HepG2 (cell line): ENCODE measurements around the gene PEAK3. TPM values are rescaled to one million over a fixed set of nuclear protein-coding genes. Genes with fewer than 3 reads are reported as not detected.

Source experiments
- ATAC-seq: fragments of 200-7000 bp; cut with Tn5 transposase; 3 replicates; pipeline ENCODE4 v1.9.1; 2020; ENCODE audit warnings: mild to moderate bottlenecking, moderate library complexity
- BruUV-seq: library from RNA; stranded (reverse); fragments of 400-500 nt; replicated peaks from 2 replicates; lab custom pipeline; 2021; lab: Mats Ljungman, UMichigan
- CTCF ChIA-PET: fragments of 300-600 bp; formaldehyde crosslinking; extraction: SDS; loops from one replicate; lab custom pipeline; 2021; ENCODE audit warnings: low total read pairs, inconsistent platforms, low intra/inter-chr PET ratio; lab: Yijun Ruan, JAX
- POLR2A ChIA-PET: fragments of 350-600 bp; sonication (Branson Sonifier 250); formaldehyde crosslinking; loops from one replicate; lab custom pipeline; 2020; ENCODE audit warnings: antibody characterized with exemption, inconsistent platforms; lab: Yijun Ruan, JAX
- DNase-seq: peaks from one replicate; pipeline ENCODE4 v3.0.0-alpha.2; 2015; ENCODE audit warnings: low spot score
- FAIRE-seq: peaks from 3 replicates; lab custom pipeline; 2011; peaks lifted over from hg19 to GRCh38; lab: Jason Lieb, UNC
- H2AFZ ChIP-seq: one replicate; pipeline ENCODE4 v1.6.1; 2011; ENCODE audit warnings: low read length, inconsistent platforms
- H3K27ac ChIP-seq: fragments of 300-600 bp; 3 replicates; pipeline ENCODE4 v1.8.0; 2011; ENCODE audit warnings: mixed run types, mild to moderate bottlenecking, mixed read lengths, low read length, inconsistent platforms; ENCODE audit not compliant: insufficient read depth; ENCODE audit errors: extremely low read length
- H3K27me3 ChIP-seq, 2 experiments: fragments of 200-600 bp in 1 of 2; 2 replicates in 1 of 2; 3 replicates in 1 of 2; pipeline versions ENCODE4 v1.6.0 to v1.8.0; 2011; ENCODE audit warnings: low read length in 2 of 2, mild to moderate bottlenecking in 2 of 2, moderate library complexity in 2 of 2, inconsistent platforms in 1 of 2; ENCODE audit not compliant: insufficient read depth in 2 of 2, control insufficient read depth in 1 of 2
- H3K36me3 ChIP-seq, 2 experiments: fragments of 200-600 bp in 1 of 2; replicated peaks in 1 of 2; 2 replicates in 1 of 2; 3 replicates in 1 of 2; pipeline versions ENCODE4 v1.5.1 to v1.8.0; 2011; ENCODE audit warnings: low read length in 2 of 2, inconsistent platforms in 1 of 2; ENCODE audit not compliant: insufficient read depth in 2 of 2, control insufficient read depth in 1 of 2
- H3K4me1 ChIP-seq: 2 replicates; pipeline ENCODE4 v1.5.1; 2012; ENCODE audit warnings: low read length, inconsistent platforms; ENCODE audit not compliant: insufficient read depth
- H3K4me2 ChIP-seq: 2 replicates; pipeline ENCODE4 v1.6.0; 2011; ENCODE audit warnings: low read depth, low read length, inconsistent platforms
- H3K4me3 ChIP-seq, 3 experiments: fragments of 200-600 bp in 1 of 3; sonication (generic), shearing (Covaris generic) in 1 of 3; replicated peaks in 1 of 3; 2 replicates each; pipeline ENCODE4 v1.5.1; 2011 to 2016; ENCODE audit warnings: low read length in 3 of 3, inconsistent platforms in 2 of 3, low read depth in 2 of 3, mild to moderate bottlenecking in 2 of 3, control low read depth in 1 of 3, mixed read lengths in 1 of 3; ENCODE audit not compliant: insufficient read depth in 1 of 3
- H3K79me2 ChIP-seq: one replicate; pipeline ENCODE4 v1.6.1; 2011; ENCODE audit warnings: low read length, inconsistent platforms; ENCODE audit not compliant: insufficient read depth
- H3K9ac ChIP-seq: 2 replicates; pipeline ENCODE4 v1.6.0; 2011; ENCODE audit warnings: mild to moderate bottlenecking, low read depth, low read length, inconsistent platforms; ENCODE audit not compliant: insufficient read depth
- H3K9me3 ChIP-seq: 2 replicates; pipeline ENCODE4 v1.5.1; 2012; ENCODE audit warnings: mild to moderate bottlenecking, low read length
- H4K20me1 ChIP-seq: 2 replicates; pipeline ENCODE4 v1.6.0; 2011; ENCODE audit warnings: inconsistent platforms, mild to moderate bottlenecking, low read length, moderate library complexity; ENCODE audit not compliant: insufficient read depth
- BORCS8-MEF2B ChIP-seq: sonication (generic); formaldehyde crosslinking; IDR thresholded peaks from 2 replicates; pipeline ENCODE4 v1.8.0; 2022; ENCODE audit warnings: mild to moderate bottlenecking, missing genetic modification reagents
- BRD4 ChIP-seq: sonication (generic); formaldehyde crosslinking; IDR thresholded peaks from 2 replicates; pipeline ENCODE4 v1.4.0; 2020; ENCODE audit warnings: missing genetic modification reagents
- CBX2 ChIP-seq, 2 experiments: fragments of 200-600 bp in 1 of 2; sonication (generic); formaldehyde crosslinking in 1 of 2; IDR thresholded peaks; 2 replicates each; pipeline versions ENCODE4 v1.7.0 to v1.8.1; 2018 to 2022; ENCODE audit warnings: low read depth in 2 of 2, low read length in 1 of 2, mild to moderate bottlenecking in 1 of 2, missing genetic modification reagents in 1 of 2
- GATAD2A ChIP-seq: IDR thresholded peaks from 2 replicates; pipeline ENCODE4 v1.6.1; 2016
- SAP130 ChIP-seq: IDR thresholded peaks from 2 replicates; pipeline ENCODE4 v1.6.1; 2016; ENCODE audit warnings: low read depth
- STAG1 ChIP-seq: sonication (generic); formaldehyde crosslinking; IDR thresholded peaks from 2 replicates; pipeline ENCODE4 v1.4.0; 2020; ENCODE audit warnings: missing genetic modification reagents
- ZBTB33 ChIP-seq: sonication (generic); formaldehyde crosslinking; IDR thresholded peaks from 2 replicates; pipeline ENCODE4 v1.4.0; 2020; ENCODE audit warnings: missing genetic modification reagents
- ZNF552 ChIP-seq: sonication (generic); formaldehyde crosslinking; IDR thresholded peaks from 2 replicates; pipeline ENCODE4 v1.9.0; 2022; ENCODE audit warnings: missing genetic modification reagents, mild to moderate bottlenecking, borderline replicate concordance
- ZSCAN25 ChIP-seq: sonication (generic); formaldehyde crosslinking; IDR thresholded peaks from 2 replicates; pipeline ENCODE4 v1.8.0; 2022; ENCODE audit warnings: mild to moderate bottlenecking, missing genetic modification reagents
- WGBS: methylation state at CpG from one replicate; pipeline ENCODE4 v1.1.6; 2017; ENCODE audit warnings: low lambda C conversion rate; 5-methylcytosine and 5-hydroxymethylcytosine counted together
- in situ Hi-C: cut with HindIII; loops from 2 replicates; pipeline ENCODE4 v1.10.0; 2017; ENCODE audit warnings: low pct_unique_long_range_greater_than_20kb; ENCODE audit not compliant: extremely low pct_ligation_motif_present
- intact Hi-C: fragments of 100-400 bp; cut with micrococcal nuclease; formaldehyde crosslinking; loops from one replicate; pipeline ENCODE4 v1.10.0; 2022; ENCODE audit not compliant: unreplicated experiment
- polyA plus RNA-seq, 8 experiments: library from polyadenylated mRNA; depleted of rRNA in 3 of 8; stranded (reverse) in 7 of 8; unstranded in 1 of 8; fragments of >200 nt; fragmentation: Illumina TruSeq in 4 of 8; extraction: Trizol in 4 of 8; gene quantifications; 2 replicates each; pipeline versions ENCODE4 v1.2.1 to v1.2.3, GENCODE V29; 2011 to 2016; ENCODE audit warnings: low read depth in 4 of 8, missing spikeins in 1 of 8, mixed read lengths in 1 of 8; ENCODE audit not compliant: insufficient read depth in 1 of 8
- total RNA-seq, 5 experiments: library from RNA; depleted of rRNA; stranded (reverse); fragments of >200 nt; fragmentation: Illumina TruSeq; extraction: Trizol; gene quantifications; 2 replicates each; pipeline ENCODE4 v1.2.3, GENCODE V29; 2016; ENCODE audit warnings: low read depth in 1 of 5
- TF ChIP-seq, protein P1 (sequence below): sonication (generic); formaldehyde crosslinking; IDR thresholded peaks from 2 replicates; pipeline ENCODE4 v1.5.0; 2020; ENCODE audit warnings: mild to moderate bottlenecking, missing genetic modification reagents, moderate library complexity
- TF ChIP-seq, protein P2 (sequence below): sonication (generic); formaldehyde crosslinking; IDR thresholded peaks from 2 replicates; pipeline ENCODE4 v1.5.0; 2020; ENCODE audit warnings: mild to moderate bottlenecking, missing genetic modification reagents
- TF ChIP-seq, protein P3 (sequence below): sonication (generic); formaldehyde crosslinking; IDR thresholded peaks from 2 replicates; pipeline ENCODE4 v1.5.1; 2020; ENCODE audit warnings: mild to moderate bottlenecking, missing genetic modification reagents, moderate library complexity

The PEAK3 gene
- total and polyA plus RNA-seq, 2 of the 13 experiments (the other 11 are each of a cell fraction or from before 2014, with no cell fraction given): not detected

DNA sequence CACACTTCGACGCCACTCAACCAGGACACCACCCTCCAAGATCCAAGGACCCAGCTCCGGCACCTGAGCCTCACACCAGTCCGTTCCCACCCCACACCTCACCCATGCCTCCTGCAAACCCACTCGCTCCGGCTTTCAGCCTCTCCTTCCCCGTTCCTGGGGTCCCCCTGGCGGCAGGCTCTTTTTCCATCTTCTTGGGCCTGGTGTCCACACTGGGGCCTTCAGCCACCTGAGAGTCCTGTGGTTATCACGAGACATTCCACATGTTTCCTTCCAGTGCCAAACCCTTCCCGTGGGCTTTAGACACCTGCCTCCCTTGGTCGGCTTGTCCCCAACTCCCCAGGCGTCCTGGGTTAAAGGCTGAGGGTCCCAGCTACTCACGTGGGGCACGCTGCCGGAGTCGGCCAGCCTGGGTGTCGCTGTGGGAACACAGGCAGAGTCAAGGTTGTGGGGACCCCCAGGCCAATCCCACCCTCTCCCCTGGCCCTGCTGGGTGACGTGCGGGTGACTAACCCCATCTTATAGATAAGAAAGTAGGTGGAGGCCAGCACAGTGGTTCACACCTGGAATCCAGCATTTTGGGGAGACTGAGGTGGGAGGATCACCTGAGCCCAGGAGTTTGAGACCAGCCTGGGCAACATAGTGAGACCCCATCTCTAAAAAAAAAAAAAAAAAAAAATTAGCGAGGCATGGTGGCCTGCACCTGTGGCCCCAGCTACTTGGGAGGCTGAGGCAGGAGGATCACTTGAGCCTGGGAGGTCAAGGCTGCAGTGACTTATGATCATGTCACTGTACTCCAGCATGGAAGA is 27.7 kb downstream of the PEAK3 start:
- no peaks in the 10 kb centered on the region for H3K36me3 ChIP-seq
- peaks cover 3 to 5% of the 10 kb centered on the region in 2 experiments; a peak in 3 of 5 replicates for H3K27me3 ChIP-seq
- H3K9ac ChIP-seq: no peak overlapping the region; the same call in 1 of the 2 replicates
- DNase-seq (peak; percentile 64), ATAC-seq (peak; percentile 49), FAIRE-seq (peak; percentile 51)
- no peak overlapping the region for H3K27ac ChIP-seq
- intact Hi-C loops (no loop called here), in situ Hi-C loops (no loop called here)
- no peaks in the 10 kb centered on the region for H3K9me3 ChIP-seq
- ChIA-PET CTCF (interaction anchor here (0.6 to 1.9 kb wide), 6 partner anchors 9 to 98 kb away, joined by 3 to 12 read pairs (median 5); partner anchors contain the start of genes PLEKHJ1 and SF3A2), POLR2A (interaction anchor here (1.0 to 2.3 kb wide), 5 partner anchors 9 to 19 kb away, joined by 3 to 9 read pairs (median 5); no protein-coding TSS in a partner anchor)
- no peaks in the 10 kb centered on the region for H4K20me1 ChIP-seq
- 44% methylated on average over 15 of the region's 20 CpGs for WGBS
- no TSS peak for BruUV-seq
- H3K4me2 ChIP-seq: peak overlapping the region; percentile 85
- no peaks in the 10 kb centered on the region for H3K79me2 ChIP-seq
- peaks cover 40% of the 10 kb centered on the region for H3K4me1 ChIP-seq
- H2AFZ ChIP-seq: no peak overlapping the region
- H3K4me3 ChIP-seq: peak overlapping the region in 2 of 3 experiments; percentile 22 to 67; a peak in 2 of 6 replicates
- TF ChIP-seq CBX2 (IDR thresholded peaks at IDR 0.05; ENCODE audit: low read depth, low read length): no peak
- no peak for TF ChIP-seq CBX2 (CRISPR knock-in tag; IDR thresholded peaks at IDR 0.05; ENCODE audit: low read depth)
- TF ChIP-seq, protein P1, sequence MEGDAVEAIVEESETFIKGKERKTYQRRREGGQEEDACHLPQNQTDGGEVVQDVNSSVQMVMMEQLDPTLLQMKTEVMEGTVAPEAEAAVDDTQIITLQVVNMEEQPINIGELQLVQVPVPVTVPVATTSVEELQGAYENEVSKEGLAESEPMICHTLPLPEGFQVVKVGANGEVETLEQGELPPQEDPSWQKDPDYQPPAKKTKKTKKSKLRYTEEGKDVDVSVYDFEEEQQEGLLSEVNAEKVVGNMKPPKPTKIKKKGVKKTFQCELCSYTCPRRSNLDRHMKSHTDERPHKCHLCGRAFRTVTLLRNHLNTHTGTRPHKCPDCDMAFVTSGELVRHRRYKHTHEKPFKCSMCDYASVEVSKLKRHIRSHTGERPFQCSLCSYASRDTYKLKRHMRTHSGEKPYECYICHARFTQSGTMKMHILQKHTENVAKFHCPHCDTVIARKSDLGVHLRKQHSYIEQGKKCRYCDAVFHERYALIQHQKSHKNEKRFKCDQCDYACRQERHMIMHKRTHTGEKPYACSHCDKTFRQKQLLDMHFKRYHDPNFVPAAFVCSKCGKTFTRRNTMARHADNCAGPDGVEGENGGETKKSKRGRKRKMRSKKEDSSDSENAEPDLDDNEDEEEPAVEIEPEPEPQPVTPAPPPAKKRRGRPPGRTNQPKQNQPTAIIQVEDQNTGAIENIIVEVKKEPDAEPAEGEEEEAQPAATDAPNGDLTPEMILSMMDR (CRISPR knock-in tag): peak; percentile 85
- peak; percentile 67 for TF ChIP-seq STAG1
- TF ChIP-seq ZSCAN25 (CRISPR knock-in tag): peak; percentile 60; the same call in 1 of the 2 replicates
- TF ChIP-seq BORCS8-MEF2B (CRISPR knock-in tag): no peak
- TF ChIP-seq, protein P2, sequence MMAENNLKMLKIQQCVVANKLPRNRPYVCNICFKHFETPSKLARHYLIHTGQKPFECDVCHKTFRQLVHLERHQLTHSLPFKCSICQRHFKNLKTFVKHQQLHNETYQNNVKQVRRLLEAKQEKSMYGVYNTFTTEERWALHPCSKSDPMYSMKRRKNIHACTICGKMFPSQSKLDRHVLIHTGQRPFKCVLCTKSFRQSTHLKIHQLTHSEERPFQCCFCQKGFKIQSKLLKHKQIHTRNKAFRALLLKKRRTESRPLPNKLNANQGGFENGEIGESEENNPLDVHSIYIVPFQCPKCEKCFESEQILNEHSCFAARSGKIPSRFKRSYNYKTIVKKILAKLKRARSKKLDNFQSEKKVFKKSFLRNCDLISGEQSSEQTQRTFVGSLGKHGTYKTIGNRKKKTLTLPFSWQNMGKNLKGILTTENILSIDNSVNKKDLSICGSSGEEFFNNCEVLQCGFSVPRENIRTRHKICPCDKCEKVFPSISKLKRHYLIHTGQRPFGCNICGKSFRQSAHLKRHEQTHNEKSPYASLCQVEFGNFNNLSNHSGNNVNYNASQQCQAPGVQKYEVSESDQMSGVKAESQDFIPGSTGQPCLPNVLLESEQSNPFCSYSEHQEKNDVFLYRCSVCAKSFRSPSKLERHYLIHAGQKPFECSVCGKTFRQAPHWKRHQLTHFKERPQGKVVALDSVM: 0 out of 2 replicates have a peak, but pooled peaks have one; percentile 22
- TF ChIP-seq ZNF552 (CRISPR knock-in tag): no peak
- TF ChIP-seq ZBTB33 (CRISPR knock-in tag): peak; percentile 14; the same call in 1 of the 2 replicates
- TF ChIP-seq, protein P3, sequence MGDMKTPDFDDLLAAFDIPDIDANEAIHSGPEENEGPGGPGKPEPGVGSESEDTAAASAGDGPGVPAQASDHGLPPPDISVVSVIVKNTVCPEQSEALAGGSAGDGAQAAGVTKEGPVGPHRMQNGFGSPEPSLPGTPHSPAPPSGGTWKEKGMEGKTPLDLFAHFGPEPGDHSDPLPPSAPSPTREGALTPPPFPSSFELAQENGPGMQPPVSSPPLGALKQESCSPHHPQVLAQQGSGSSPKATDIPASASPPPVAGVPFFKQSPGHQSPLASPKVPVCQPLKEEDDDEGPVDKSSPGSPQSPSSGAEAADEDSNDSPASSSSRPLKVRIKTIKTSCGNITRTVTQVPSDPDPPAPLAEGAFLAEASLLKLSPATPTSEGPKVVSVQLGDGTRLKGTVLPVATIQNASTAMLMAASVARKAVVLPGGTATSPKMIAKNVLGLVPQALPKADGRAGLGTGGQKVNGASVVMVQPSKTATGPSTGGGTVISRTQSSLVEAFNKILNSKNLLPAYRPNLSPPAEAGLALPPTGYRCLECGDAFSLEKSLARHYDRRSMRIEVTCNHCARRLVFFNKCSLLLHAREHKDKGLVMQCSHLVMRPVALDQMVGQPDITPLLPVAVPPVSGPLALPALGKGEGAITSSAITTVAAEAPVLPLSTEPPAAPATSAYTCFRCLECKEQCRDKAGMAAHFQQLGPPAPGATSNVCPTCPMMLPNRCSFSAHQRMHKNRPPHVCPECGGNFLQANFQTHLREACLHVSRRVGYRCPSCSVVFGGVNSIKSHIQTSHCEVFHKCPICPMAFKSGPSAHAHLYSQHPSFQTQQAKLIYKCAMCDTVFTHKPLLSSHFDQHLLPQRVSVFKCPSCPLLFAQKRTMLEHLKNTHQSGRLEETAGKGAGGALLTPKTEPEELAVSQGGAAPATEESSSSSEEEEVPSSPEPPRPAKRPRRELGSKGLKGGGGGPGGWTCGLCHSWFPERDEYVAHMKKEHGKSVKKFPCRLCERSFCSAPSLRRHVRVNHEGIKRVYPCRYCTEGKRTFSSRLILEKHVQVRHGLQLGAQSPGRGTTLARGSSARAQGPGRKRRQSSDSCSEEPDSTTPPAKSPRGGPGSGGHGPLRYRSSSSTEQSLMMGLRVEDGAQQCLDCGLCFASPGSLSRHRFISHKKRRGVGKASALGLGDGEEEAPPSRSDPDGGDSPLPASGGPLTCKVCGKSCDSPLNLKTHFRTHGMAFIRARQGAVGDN (CRISPR knock-in tag): peak; percentile 40; the same call in 1 of the 2 replicates
- 0 out of 2 replicates have a peak, but pooled peaks have one; percentile 2 for TF ChIP-seq BRD4 (CRISPR knock-in tag)
- peak; percentile 40 for TF ChIP-seq SAP130
- peak; percentile 43 for TF ChIP-seq GATAD2A
